Esophagus muscularis mucosa (tissue), 4 donors: Measurements from ENCODE around the gene NLGN4Y. TPM values are rescaled to one million over a fixed set of nuclear protein-coding genes. Genes with fewer than 3 reads are reported as not detected.
"Not testable (repeated sequence)": the region's sequence is repeated elsewhere in the genome, so short reads cannot be mapped to it uniquely, and the experiment has no call there.

ENCODE experiments used
- DNase-seq: peaks from one replicate; pipeline ENCODE4 v3.0.0-alpha.2; 2017; ENCODE audit errors: extremely low spot score
- H3K27ac ChIP-seq, 4 donors: fragments of 200-600 bp; sonication (generic); replicated peaks in 1 of 4; 1 replicate in 3 of 4; 2 replicates in 1 of 4; pipeline ENCODE4 v1.5.1; 2016 to 2019; ENCODE audit warnings: mild to moderate bottlenecking in 1 of 4
- H3K27me3 ChIP-seq, 4 donors: fragments of 200-600 bp; sonication (generic); one replicate each; pipeline versions ENCODE4 v1.5.1 to v1.6.0; 2016 to 2019
- H3K36me3 ChIP-seq, 4 donors: fragments of 200-600 bp; sonication (generic); one replicate each; pipeline ENCODE4 v1.5.1; 2016 to 2019
- H3K4me1 ChIP-seq, 4 donors: fragments of 200-600 bp; sonication (generic); one replicate each; pipeline ENCODE4 v1.5.1; 2016 to 2019
- H3K4me3 ChIP-seq, 4 donors: fragments of 200-600 bp; sonication (generic); 1 replicate in 2 of 4; 2 replicates in 2 of 4; pipeline ENCODE4 v1.5.1; 2016 to 2019; ENCODE audit warnings: mild to moderate bottlenecking in 4 of 4, moderate library complexity in 1 of 4
- H3K9me3 ChIP-seq, 4 donors: fragments of 200-600 bp; sonication (generic); 1 replicate in 3 of 4; 2 replicates in 1 of 4; pipeline ENCODE4 v1.5.1; 2016 to 2019
- CTCF ChIP-seq, 3 experiments: fragments of 200-600 bp in 2 of 3; fragments of 450-650 bp in 1 of 3; sonication (generic) in 2 of 3; IDR thresholded peaks; one replicate each; pipeline ENCODE4 v1.5.1; 2017 to 2019; ENCODE audit warnings: antibody characterized with exemption in 3 of 3, mild to moderate bottlenecking in 2 of 3, moderate library complexity in 1 of 3
- EP300 ChIP-seq: sonication (generic); formaldehyde crosslinking; IDR thresholded peaks from one replicate; pipeline ENCODE4 v1.6.1; 2017; ENCODE audit warnings: antibody characterized with exemption
- POLR2A ChIP-seq: fragments of 450-650 bp; IDR thresholded peaks from one replicate; pipeline ENCODE4 v1.6.1; 2017; ENCODE audit warnings: antibody characterized with exemption, moderate library complexity, mild to moderate bottlenecking, low read depth
- POLR2AphosphoS5 ChIP-seq, 2 donors: sonication (generic); formaldehyde crosslinking; IDR thresholded peaks; one replicate each; pipeline ENCODE4 v1.6.1; 2017; ENCODE audit warnings: antibody characterized with exemption in 2 of 2
- WGBS: methylation state at CpG from one replicate; pipeline ENCODE4 v1.1.5; 2018; 5-methylcytosine and 5-hydroxymethylcytosine counted together
- intact Hi-C: fragments of 100-400 bp; cut with DNase I; formaldehyde crosslinking; loops from one replicate; pipeline ENCODE4 v1.15.1; 2023
- total RNA-seq, 4 donors: library from RNA; depleted of rRNA; stranded (reverse); fragments of >200 nt; gene quantifications; one replicate each; pipeline versions ENCODE4 v1.1.0 to v1.2.1, GENCODE V29; 2016

The NLGN4Y gene
- total RNA-seq, 4 donors from 2014 or later, result 0.06 to 24.5 (median 20.9) TPM; not detected in 1

GRCh38 chrY:14860448-14860847 is 336.1 kb downstream of the NLGN4Y start:
- DNase-seq, result no peak
- intact Hi-C loops, result no loop called here
- no peak overlapping the region for H3K27ac ChIP-seq
- H3K27me3 ChIP-seq, result no peaks in the 10 kb centered on the region
- no peaks in the 10 kb centered on the region for H3K9me3 ChIP-seq
- H3K4me3 ChIP-seq, result no peak overlapping the region
- H3K36me3 ChIP-seq, result no peaks in the 10 kb centered on the region
- TF ChIP-seq EP300 (no peak), POLR2A (no peak), POLR2AphosphoS5 (IDR thresholded peaks at IDR 0.05) (no peak), CTCF (IDR thresholded peaks at IDR 0.05) (no peak)
- no peaks in the 10 kb centered on the region for H3K4me1 ChIP-seq

GRCh38 chrY:14861033-14861432 is 336.7 kb downstream of the NLGN4Y start:
- H3K4me1 ChIP-seq, DNase-seq, H3K36me3 ChIP-seq, H3K27ac ChIP-seq, H3K27me3 ChIP-seq, H3K9me3 ChIP-seq, H3K4me3 ChIP-seq, intact Hi-C loops: not testable (repeated sequence)
- no CpG with 5 or more reads among the region's 8 CpGs for WGBS

GRCh38 chrY:14871971-14872370 is 347.6 kb downstream of the NLGN4Y start:
- H3K36me3 ChIP-seq, result no peaks in the 10 kb centered on the region
- no peaks in the 10 kb centered on the region for H3K4me1 ChIP-seq
- H3K27me3 ChIP-seq, result no peaks in the 10 kb centered on the region
- no peak overlapping the region for H3K27ac ChIP-seq
- intact Hi-C loops, result no loop called here
- H3K9me3 ChIP-seq, result peaks cover 0 to 5% (median 0%) of the 10 kb centered on the region in 4 donors
- no CpG with 5 or more reads among the region's 2 CpGs for WGBS
- no peak overlapping the region for H3K4me3 ChIP-seq
- no peak for TF ChIP-seq POLR2AphosphoS5 (IDR thresholded peaks at IDR 0.05)
- TF ChIP-seq POLR2A, result no peak
- no peak for TF ChIP-seq CTCF (IDR thresholded peaks at IDR 0.05)
- TF ChIP-seq EP300, result no peak
- no peak for DNase-seq
